ENCODE measurements around the gene GPR152.
A peak's percentile ranks its signal among the peaks of the same experiment; 100 is the strongest.

Gene GPR152

DNA sequence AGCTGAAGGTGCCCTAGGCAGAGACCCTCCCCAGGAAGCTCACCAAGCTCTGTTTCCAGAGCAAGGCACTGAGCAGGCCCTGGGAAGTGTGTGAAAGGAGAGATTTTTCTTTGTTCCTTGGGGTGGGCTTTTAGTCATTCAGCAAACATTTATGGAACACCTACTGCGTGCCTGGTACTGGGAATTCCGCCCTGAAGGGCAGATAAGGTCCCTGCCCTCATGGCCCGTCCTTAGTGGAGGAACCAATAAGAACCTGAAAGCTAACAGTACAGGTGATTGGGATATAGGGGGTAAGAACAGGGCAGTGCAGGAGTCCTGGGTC, 12.6 kb upstream of the GPR152 start:
- no peak for DNase-seq (ENCODE audit: low read depth)

DNA sequence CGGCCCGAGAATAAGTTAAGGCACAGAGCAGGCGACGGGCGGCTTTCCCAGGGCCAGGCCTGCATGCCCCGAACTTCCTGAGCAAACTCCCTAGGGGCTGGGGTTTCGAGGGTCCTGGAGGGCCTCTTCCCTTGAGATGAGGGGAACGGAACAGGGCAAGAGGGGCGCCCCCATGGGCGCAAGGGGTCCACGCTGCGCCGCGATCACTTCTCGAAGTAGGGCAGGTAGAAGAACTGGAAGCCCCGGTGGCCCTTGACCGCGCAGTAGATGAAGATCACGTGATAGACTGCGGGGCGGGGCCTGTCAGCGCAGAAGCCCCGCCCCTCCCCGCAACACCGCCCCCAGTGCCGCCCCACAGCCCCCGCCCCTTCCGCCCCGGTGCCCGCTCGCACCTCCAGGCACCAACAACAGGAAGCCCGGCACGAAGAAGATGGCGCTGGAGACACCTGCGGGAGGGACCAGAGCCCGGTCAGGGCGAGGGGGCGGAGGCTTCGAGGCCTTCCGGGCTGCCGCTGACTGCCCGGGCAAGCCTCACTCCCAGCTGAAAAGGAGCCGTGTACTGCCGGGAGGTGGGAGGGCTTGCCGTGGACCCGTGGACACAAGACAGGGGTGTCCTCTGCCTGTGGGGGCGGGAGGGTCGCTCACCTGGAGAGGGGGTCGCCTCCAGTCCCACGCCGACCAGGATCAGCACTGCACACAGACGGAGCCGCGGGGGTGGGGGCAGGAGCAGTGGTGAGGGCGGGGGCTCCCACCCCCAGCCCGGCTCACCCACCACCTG, 12.1 kb upstream of the GPR152 start:
- peak; percentile 91 for DNase-seq (ENCODE audit: low read depth)

DNA sequence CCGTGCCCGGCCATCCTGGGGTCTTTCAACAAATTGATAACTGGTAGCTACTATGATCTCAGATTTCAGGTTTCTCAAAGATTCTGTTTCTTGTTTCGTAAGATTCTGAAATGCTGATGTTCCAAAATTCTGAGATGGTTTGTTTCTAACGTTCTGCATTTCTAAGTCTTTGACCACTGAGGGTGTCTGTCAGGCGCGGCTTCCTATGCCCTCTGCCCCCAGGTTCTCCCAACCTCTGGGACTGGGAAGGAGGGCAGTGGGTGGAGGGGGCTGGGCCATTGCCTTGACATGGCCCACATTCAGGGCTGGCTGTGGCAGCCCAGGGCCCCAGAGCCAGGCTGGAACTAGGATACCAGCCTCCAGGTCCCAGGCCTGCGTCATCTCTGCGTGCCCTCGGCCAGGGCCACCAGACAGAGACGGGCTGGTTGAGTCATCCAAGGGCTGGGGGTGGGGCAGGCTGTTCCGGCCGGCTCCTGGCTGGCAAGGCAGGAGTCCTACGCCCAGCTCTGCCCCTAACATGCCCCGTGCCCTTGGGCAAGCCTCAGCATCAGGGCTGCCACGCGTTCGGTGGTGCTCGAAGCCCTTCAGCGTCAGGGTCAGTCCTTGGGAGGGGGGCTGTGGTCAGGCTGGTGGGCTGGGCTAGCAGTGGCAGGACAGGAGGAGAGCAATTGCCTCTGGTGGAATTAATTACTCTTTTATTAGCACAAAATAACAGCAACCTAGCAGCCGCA, 11.3 kb upstream of the GPR152 start:
- DNase-seq (ENCODE audit: low read depth): no peak

- no peak for DNase-seq (ENCODE audit: low read depth)
Observed at GRCh38 chr11:67463186-67463585, 10.7 kb upstream of the GPR152 start.

DNA sequence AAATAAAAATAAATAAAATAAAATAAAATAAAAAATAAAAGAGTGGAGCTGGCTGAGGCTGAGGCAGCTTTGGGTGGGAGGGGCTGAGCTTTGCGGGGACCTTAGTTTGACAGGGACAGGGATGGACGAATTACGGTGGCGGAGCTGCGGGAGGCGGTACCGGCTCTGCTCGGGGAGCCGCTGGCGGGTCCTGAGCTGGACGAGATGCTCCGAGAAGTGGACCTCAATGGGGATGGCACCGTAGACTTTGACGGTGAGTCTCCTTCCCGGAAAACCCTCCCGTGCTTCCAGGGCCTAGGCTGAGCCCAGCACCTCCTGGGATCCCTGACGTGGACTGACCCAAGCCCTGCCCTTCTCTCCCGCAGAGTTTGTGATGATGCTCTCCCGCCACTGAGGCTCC, 5.7 kb upstream of the GPR152 start:
- no peak for DNase-seq (ENCODE audit: low read depth)

GRCh38 chr11:67457453-67457852, 4.9 kb upstream of the GPR152 start:
- no peak for DNase-seq (ENCODE audit: low read depth)

DNA sequence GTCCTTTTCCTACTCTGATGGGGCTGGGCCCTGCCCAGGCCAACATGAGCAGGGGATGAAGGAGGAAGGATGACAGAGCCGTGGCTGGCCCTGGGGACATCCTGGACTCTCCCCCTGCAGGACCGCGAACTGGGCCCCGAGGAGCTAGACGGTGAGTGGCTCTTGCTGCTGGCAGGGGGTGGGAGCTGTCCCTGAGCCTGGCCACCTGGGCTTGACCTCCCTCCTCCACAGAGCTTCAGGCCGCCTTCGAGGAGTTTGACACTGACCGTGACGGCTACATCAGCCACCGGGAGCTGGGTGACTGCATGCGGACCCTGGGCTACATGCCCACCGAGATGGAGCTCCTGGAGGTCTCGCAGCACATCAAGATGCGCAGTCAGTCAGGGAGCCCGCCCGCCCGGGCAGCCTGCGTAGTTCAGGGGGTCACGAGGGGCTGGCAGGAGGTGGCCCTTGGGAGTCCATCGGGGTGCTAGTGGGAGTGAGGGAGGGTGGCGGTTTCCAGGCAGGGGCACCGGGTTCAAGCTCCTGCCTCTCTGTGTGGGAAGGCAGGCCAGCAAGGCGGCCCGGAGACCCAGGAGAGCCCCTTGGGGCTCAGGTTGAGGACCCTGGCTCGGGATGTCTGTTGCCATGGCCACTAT, 3.7 kb upstream of the GPR152 start:
- no peak for DNase-seq (ENCODE audit: low read depth)

DNA sequence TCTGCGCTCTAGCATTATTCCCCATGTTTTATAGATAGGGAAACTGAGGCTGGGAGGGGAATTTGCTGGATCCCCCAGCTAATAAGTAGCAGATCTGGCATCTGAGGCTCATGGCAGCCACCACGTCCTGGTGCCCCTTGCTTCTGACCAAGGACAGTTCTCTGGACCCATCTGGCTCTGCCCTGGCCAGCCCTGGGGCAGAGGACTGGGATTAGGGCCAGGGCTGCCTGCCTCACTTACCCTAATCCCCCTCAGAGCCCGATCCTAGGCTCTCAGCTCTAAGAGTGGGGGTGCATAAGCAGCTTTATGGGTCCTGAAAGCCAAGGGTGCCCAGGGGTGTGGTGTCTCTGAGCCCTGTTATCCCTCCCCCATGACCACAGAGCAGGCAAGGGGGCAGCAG, 2.5 kb upstream of the GPR152 start, which contains the start of gene CABP4:
Gene CABP4, plus strand, starts transcription at position 301 of the 400 bp plus-strand sequence. Its CDS starts 70 bp downstream, at position 371.
- no peak for DNase-seq (ENCODE audit: low read depth)

DNA sequence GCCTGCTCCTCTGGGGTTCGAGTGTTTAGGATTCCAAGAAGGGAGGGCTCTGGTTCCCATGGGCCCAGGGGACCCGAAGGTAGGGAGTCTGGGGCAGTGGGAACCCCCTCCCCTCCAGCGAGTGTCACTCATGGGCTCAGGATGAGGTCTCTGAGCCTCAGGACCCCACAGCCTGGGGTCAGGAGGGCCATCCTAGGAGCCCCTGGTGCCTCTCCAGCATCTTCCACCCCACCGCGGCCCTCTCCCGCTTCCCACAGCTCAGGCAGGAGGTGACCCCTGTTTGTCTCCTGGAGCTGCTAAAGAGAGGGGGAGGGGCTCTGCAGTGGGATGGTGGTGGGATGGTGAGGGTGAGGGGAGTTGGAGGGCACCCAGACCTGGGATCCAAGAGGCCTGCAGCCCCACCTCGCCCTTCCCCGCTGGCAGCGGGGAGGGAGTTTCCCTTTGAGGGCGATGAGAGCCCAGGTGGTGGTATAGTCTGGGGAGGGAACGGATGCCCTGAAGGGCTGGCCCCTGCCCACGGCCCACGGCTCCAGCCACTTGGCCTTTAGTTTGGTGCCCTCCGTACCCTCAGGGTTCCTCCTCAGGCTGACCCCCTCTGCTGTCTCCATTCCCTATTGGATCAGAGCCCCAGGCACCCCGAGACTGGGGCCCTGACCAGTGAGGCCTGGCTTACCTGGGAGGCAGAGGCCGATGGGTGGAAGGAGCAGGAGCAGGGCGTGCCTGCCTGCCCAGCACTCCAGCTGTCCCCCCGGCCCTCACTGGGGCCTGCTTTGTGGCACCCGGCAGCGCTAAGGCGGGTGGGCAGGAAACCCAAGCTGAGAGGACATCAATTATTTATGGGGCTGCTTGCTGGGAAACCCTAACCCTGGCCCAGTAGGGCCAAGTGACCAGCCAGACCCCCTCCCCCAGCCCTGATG, 1.5 kb upstream of the GPR152 start:
- no peak for DNase-seq (ENCODE audit: low read depth)

GRCh38 chr11:67451658-67451976, 912 bp downstream of the GPR152 start:
- DNase-seq (ENCODE audit: low read depth): no peak

- no peak for DNase-seq (ENCODE audit: low read depth)
Observed at GRCh38 chr11:67450796-67451657, 1.5 kb downstream of the GPR152 start.

- no peak for DNase-seq (ENCODE audit: low read depth)
Observed at GRCh38 chr11:67449116-67449844, 3.2 kb downstream of the GPR152 start.

DNA sequence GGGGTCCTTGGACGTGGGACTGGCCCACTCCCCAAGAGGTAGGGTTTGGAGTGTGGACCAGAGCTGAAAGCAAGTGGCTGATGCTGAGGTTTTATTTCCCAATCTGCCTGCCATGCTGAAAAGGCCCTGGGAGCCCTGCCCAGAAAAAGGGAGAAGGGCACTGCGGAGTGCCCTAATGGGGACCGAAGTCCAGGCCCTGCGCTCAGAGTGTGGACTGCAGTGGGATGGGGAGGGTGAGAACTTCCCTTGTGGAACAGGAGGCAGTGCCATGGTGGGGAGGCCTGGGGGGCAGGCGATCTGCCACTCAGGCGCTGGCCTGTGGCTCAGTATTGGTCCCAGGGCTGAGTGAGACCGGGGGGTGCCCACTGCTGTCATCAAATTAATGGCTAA, 4.3 kb downstream of the GPR152 start:
- no peak for DNase-seq (ENCODE audit: low read depth)

DNA sequence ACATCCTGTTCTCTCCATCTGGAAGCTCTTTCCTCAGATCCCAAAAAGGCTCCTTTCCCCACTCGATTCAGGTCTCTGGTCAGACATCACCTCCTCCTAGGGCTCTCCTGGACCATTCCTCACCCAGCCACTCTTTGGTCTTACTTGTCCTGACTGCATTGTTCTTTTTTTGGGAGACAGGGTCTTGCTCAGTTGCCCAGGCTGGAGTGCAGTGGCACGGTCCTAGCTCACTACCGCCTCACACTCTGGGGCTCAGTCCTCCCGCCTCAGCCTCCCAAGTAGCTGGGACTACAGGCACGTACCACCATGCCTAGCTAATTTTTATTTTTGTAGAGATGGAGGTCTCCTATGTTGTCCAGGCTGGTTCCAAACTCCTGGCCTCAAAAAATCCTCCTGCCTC, 7.0 kb downstream of the GPR152 start:
- DNase-seq (ENCODE audit: low read depth): no peak

GRCh38 chr11:67442504-67443404, 9.8 kb downstream of the GPR152 start:
- DNase-seq (ENCODE audit: low read depth): no peak

GRCh38 chr11:67441731-67442351, 10.7 kb downstream of the GPR152 start:
- no peak for DNase-seq (ENCODE audit: low read depth)

DNA sequence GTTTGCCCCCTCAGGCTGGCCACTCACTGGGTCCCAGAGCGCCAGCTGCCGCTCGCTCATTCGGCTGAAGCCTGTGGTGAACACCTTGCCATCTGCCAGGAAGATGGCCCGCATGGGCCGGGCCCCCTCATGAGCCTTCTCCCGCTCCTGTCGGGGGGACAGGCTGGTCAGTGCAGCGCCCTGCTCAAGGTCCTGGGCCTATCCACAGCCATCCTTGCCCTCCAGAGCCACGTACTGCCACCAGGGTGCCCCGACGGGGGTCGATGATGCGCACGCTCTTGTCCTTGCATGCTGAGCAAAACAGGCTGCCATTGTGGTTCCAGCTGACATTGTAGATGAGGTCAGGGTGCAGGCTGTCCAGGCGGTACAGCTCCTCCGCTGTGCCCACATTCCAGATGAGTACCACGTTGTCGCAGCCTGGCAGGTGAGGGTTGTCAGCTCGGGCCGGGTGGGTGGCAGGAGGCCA, 11.4 kb downstream of the GPR152 start:
- DNase-seq (ENCODE audit: low read depth): no peak

GRCh38 chr11:67440229-67441097, 12.1 kb downstream of the GPR152 start:
- DNase-seq (ENCODE audit: low read depth): no peak

All from CMK (cell line).